ENCODE results near the gene DMRT2. TPM values are rescaled to one million over a fixed set of nuclear protein-coding genes. Genes with fewer than 3 reads are reported as not detected.

Gene DMRT2
- 0.38 and 0.53 TPM in 2 replicates for total RNA-seq

GRCh38 chr9:1050125-1050895 lies at the start of gene DMRT2:
Gene DMRT2, plus strand, starts transcription at chr9:1050357. Its CDS starts 1,257 bp downstream, at chr9:1051614.
- TF ChIP-seq, protein P1, sequence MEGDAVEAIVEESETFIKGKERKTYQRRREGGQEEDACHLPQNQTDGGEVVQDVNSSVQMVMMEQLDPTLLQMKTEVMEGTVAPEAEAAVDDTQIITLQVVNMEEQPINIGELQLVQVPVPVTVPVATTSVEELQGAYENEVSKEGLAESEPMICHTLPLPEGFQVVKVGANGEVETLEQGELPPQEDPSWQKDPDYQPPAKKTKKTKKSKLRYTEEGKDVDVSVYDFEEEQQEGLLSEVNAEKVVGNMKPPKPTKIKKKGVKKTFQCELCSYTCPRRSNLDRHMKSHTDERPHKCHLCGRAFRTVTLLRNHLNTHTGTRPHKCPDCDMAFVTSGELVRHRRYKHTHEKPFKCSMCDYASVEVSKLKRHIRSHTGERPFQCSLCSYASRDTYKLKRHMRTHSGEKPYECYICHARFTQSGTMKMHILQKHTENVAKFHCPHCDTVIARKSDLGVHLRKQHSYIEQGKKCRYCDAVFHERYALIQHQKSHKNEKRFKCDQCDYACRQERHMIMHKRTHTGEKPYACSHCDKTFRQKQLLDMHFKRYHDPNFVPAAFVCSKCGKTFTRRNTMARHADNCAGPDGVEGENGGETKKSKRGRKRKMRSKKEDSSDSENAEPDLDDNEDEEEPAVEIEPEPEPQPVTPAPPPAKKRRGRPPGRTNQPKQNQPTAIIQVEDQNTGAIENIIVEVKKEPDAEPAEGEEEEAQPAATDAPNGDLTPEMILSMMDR (IDR thresholded peaks at IDR 0.05; ENCODE audit: insufficient read depth, low read length, severe bottlenecking), result peak; percentile 9
- Histone ChIP-seq H3K36me3 (ENCODE audit: control insufficient read depth, insufficient read depth, low read length) (no peaks in the 10 kb centered on the region), H3K27me3 (ENCODE audit: control insufficient read depth, insufficient read depth, low read length) (peaks cover 1% of the 10 kb centered on the region), H3K4me3 (ENCODE audit: low read depth, low read length) (peak within 1 kb of the TSS; percentile 40)
- FAIRE-seq (no peak), DNase-seq (ENCODE audit: low read depth) (peak; percentile 91)

DNA sequence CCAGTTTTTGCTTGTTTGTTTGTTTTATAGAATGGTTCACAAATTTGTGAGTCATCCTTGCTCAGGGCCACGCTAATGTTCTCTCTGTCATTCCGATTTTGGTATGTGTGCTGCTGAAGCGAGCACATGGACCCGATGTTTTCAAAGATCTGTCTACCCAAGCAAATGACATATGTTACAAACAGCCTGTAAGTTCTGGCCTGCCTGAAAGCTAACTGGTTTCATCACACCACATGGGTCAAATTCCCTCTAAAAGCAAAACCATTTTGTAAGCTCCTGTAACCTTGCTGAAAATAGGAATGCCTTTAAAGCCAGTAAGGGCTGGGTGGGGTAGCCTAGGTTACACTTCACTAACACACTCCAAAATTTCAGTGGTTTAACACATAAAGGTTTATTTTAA lies 48.3 kb upstream of the DMRT2 start:
- TF ChIP-seq, protein P1 (IDR thresholded peaks at IDR 0.05; ENCODE audit: insufficient read depth, low read length, severe bottlenecking), result no peak
- DNase-seq (ENCODE audit: low read depth) (peak; percentile 48), FAIRE-seq (no peak)
- Histone ChIP-seq H3K4me3 (ENCODE audit: low read depth, low read length) (no peak overlapping the region), H3K36me3 (ENCODE audit: control insufficient read depth, insufficient read depth, low read length) (no peaks in the 10 kb centered on the region), H3K27me3 (ENCODE audit: control insufficient read depth, insufficient read depth, low read length) (no peaks in the 10 kb centered on the region)

GRCh38 chr9:1002678-1003077 lies 47.5 kb upstream of the DMRT2 start:
- TF ChIP-seq, protein P1 (IDR thresholded peaks at IDR 0.05; ENCODE audit: insufficient read depth, low read length, severe bottlenecking), result no peak
- Histone ChIP-seq H3K4me3 (ENCODE audit: low read depth, low read length) (no peak overlapping the region), H3K27me3 (ENCODE audit: control insufficient read depth, insufficient read depth, low read length) (no peaks in the 10 kb centered on the region), H3K36me3 (ENCODE audit: control insufficient read depth, insufficient read depth, low read length) (no peaks in the 10 kb centered on the region)
- FAIRE-seq (no peak), DNase-seq (ENCODE audit: low read depth) (no peak)

GRCh38 chr9:1005043-1005667 lies 45.0 kb upstream of the DMRT2 start:
- TF ChIP-seq, protein P1 (IDR thresholded peaks at IDR 0.05; ENCODE audit: insufficient read depth, low read length, severe bottlenecking), result peak; percentile 73
- H3K4me3 ChIP-seq (ENCODE audit: low read depth, low read length), result no peak overlapping the region
- no peaks in the 10 kb centered on the region for H3K36me3 ChIP-seq (ENCODE audit: control insufficient read depth, insufficient read depth, low read length)
- H3K27me3 ChIP-seq (ENCODE audit: control insufficient read depth, insufficient read depth, low read length), result no peaks in the 10 kb centered on the region
- FAIRE-seq (peak; percentile 18), DNase-seq (ENCODE audit: low read depth) (peak; percentile 69)

- H3K27me3 ChIP-seq (ENCODE audit: control insufficient read depth, insufficient read depth, low read length), result no peaks in the 10 kb centered on the region
- no peaks in the 10 kb centered on the region for H3K36me3 ChIP-seq (ENCODE audit: control insufficient read depth, insufficient read depth, low read length)
- H3K4me3 ChIP-seq (ENCODE audit: low read depth, low read length), result no peak overlapping the region
- no peak for FAIRE-seq
- no peak for DNase-seq (ENCODE audit: low read depth)
- TF ChIP-seq, protein P1 (IDR thresholded peaks at IDR 0.05; ENCODE audit: insufficient read depth, low read length, severe bottlenecking), result no peak
Measured at GRCh38 chr9:1007312-1007711, 42.8 kb upstream of the DMRT2 start.

Measured in bronchial epithelial cell (primary cell).